ENCODE data around the gene RALGPS1. TPM values are rescaled to one million over a fixed set of nuclear protein-coding genes. Genes with fewer than 3 reads are reported as not detected.

RALGPS1 gene
- total RNA-seq, 2 donors from 2014 or later = 7.6 to 18.5 TPM

- H3K9me3 ChIP-seq = no peaks in the 10 kb centered on the region
- peaks cover 2 to 29% of the 10 kb centered on the region in 2 donors for H3K4me1 ChIP-seq (ENCODE audit: control insufficient read depth in 1 of 2, low read depth in 2 of 2)
- no peaks in the 10 kb centered on the region for H3K36me3 ChIP-seq
- H3K4me3 ChIP-seq = no peak overlapping the region
- ATAC-seq (ENCODE audit: insufficient number of reproducible peaks, low FRiP score, low read depth) = no peak
- no peak for DNase-seq (ENCODE audit: low spot score)
- H3K27me3 ChIP-seq (replicated peaks; ENCODE audit: insufficient read depth) = no peaks in the 10 kb centered on the region
- no peak overlapping the region for H3K27ac ChIP-seq
- no peak for TF ChIP-seq CTCF (IDR thresholded peaks at IDR 0.05)
Measured at GRCh38 chr9:127197186-127197860, 282.7 kb downstream of the RALGPS1 start.

- H3K27ac ChIP-seq = no peak overlapping the region
- H3K4me1 ChIP-seq (ENCODE audit: control insufficient read depth in 1 of 2, low read depth in 2 of 2) = peaks cover 2 to 29% of the 10 kb centered on the region in 2 donors
- ATAC-seq (ENCODE audit: insufficient number of reproducible peaks, low FRiP score, low read depth) = no peak
Measured at GRCh38 chr9:127197861-127198430, 283.4 kb downstream of the RALGPS1 start.

DNA sequence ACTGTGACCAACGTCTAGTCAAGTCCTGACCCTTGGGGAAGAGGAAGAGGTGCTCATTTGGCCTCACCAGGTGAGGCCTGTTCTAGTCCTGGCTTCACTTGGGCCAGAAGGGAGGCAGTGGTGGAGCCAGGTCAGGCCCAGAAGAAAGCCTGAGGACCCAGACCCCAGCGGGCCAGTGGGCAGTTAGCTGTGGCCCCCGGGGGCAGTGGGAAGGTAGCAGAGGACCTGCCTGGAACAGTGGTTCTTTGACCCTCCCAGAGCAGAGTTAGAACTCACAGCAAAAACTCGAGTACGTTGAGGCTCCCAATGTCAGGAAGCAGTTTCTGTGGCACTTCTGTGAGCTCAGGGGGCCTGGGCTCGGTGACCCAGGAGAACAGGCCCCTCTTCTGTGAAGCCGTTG is 284.0 kb downstream of the RALGPS1 start:
- TF ChIP-seq CTCF (IDR thresholded peaks at IDR 0.05) = no peak
- Histone ChIP-seq H3K27me3 (replicated peaks; ENCODE audit: insufficient read depth) (no peaks in the 10 kb centered on the region), H3K9me3 (no peaks in the 10 kb centered on the region), H3K27ac (no peak overlapping the region), H3K4me1 (ENCODE audit: control insufficient read depth in 1 of 2, low read depth in 2 of 2) (peaks cover 2 to 29% of the 10 kb centered on the region in 2 donors), H3K36me3 (no peaks in the 10 kb centered on the region), H3K4me3 (no peak overlapping the region)
- no peak for DNase-seq (ENCODE audit: low spot score)
- ATAC-seq (ENCODE audit: insufficient number of reproducible peaks, low FRiP score, low read depth) = no peak

More at GRCh38 chr9:127197861-127198430, 283.4 kb downstream of the RALGPS1 start:
- Histone ChIP-seq H3K27me3 (replicated peaks; ENCODE audit: insufficient read depth) (no peaks in the 10 kb centered on the region), H3K4me3 (no peak overlapping the region), H3K36me3 (no peaks in the 10 kb centered on the region), H3K9me3 (no peaks in the 10 kb centered on the region)
- no peak for DNase-seq (ENCODE audit: low spot score)
- no peak for TF ChIP-seq CTCF (IDR thresholded peaks at IDR 0.05)

- no peaks in the 10 kb centered on the region for H3K9me3 ChIP-seq
- H3K4me1 ChIP-seq (ENCODE audit: control insufficient read depth in 1 of 2, low read depth in 2 of 2) = peaks cover 2 to 29% of the 10 kb centered on the region in 2 donors
- H3K27me3 ChIP-seq (replicated peaks; ENCODE audit: insufficient read depth) = no peaks in the 10 kb centered on the region
- no peaks in the 10 kb centered on the region for H3K36me3 ChIP-seq
- no peak overlapping the region for H3K27ac ChIP-seq
- peak; percentile 80 for ATAC-seq (ENCODE audit: insufficient number of reproducible peaks, low FRiP score, low read depth)
- TF ChIP-seq CTCF (IDR thresholded peaks at IDR 0.05) = peak; percentile 95
- H3K4me3 ChIP-seq = no peak overlapping the region
- DNase-seq (ENCODE audit: low spot score) = peak; percentile 46
Measured at GRCh38 chr9:127199001-127199791, 284.6 kb downstream of the RALGPS1 start.
